Hematopoietic multipotent progenitor cell treated with erythropoietin and hydrocortisone succinate and interleukin-3 and kit ligand, for 4 days (in vitro differentiated cells): Measurements from ENCODE around the gene STUM.

Experiments
- DNase-seq: peaks from one replicate; pipeline ENCODE4 v3.0.0-alpha.2; 2015

The STUM gene

GRCh38 chr1:226534098-226534497 lies 14.5 kb upstream of the STUM start:
- DNase-seq = no peak

- no peak for DNase-seq
These were observed 13.9 kb upstream of the STUM start for GRCh38 chr1:226534645-226535044.

- DNase-seq = no peak
These were observed 12.9 kb upstream of the STUM start for GRCh38 chr1:226535666-226536065.

- no peak for DNase-seq
These were observed 7.3 kb upstream of the STUM start for GRCh38 chr1:226541231-226541630.

- peak; percentile 31 for DNase-seq
These were observed 6.6 kb upstream of the STUM start for GRCh38 chr1:226541631-226542622.

GRCh38 chr1:226542623-226543103 lies 5.9 kb upstream of the STUM start:
- no peak for DNase-seq

GRCh38 chr1:226545836-226546596 lies 2.5 kb upstream of the STUM start:
- no peak for DNase-seq

GRCh38 chr1:226546926-226547325 lies 1.6 kb upstream of the STUM start:
- DNase-seq = no peak

GRCh38 chr1:226547754-226548191 lies 791 bp upstream of the STUM start:
- DNase-seq = peak; percentile 92

- DNase-seq = peak; percentile 13
These were observed 751 bp downstream of the STUM start for GRCh38 chr1:226549094-226549936.

GRCh38 chr1:226549937-226550671 lies 1.5 kb downstream of the STUM start:
- peak; percentile 64 for DNase-seq

GRCh38 chr1:226550672-226551041 lies 2.1 kb downstream of the STUM start:
- no peak for DNase-seq

GRCh38 chr1:226551299-226551698 lies 2.7 kb downstream of the STUM start:
- no peak for DNase-seq

- no peak for DNase-seq
These were observed 3.5 kb downstream of the STUM start for GRCh38 chr1:226552061-226552460.

- no peak for DNase-seq
These were observed 4.8 kb downstream of the STUM start for GRCh38 chr1:226553266-226553923.

GRCh38 chr1:226553924-226554282 lies 5.3 kb downstream of the STUM start:
- no peak for DNase-seq

GRCh38 chr1:226555092-226555491 lies 6.5 kb downstream of the STUM start:
- DNase-seq = no peak

GRCh38 chr1:226557424-226557823 lies 8.9 kb downstream of the STUM start:
- no peak for DNase-seq

GRCh38 chr1:226558036-226558650 lies 9.6 kb downstream of the STUM start:
- DNase-seq = no peak

- no peak for DNase-seq
These were observed 11.7 kb downstream of the STUM start for GRCh38 chr1:226560243-226560642.

GRCh38 chr1:226562989-226563388 lies 14.4 kb downstream of the STUM start:
- no peak for DNase-seq
